ENCODE measurements around the gene PTPRU. TPM values are rescaled to one million over a fixed set of nuclear protein-coding genes. Genes with fewer than 3 reads are reported as not detected.

Gene PTPRU
- total RNA-seq, 5 donors from 2014 or later (not counting 1 experiment from before 2014, with no cell fraction given): 0.13 to 0.82 (median 0.33) TPM; not detected in 2

DNA sequence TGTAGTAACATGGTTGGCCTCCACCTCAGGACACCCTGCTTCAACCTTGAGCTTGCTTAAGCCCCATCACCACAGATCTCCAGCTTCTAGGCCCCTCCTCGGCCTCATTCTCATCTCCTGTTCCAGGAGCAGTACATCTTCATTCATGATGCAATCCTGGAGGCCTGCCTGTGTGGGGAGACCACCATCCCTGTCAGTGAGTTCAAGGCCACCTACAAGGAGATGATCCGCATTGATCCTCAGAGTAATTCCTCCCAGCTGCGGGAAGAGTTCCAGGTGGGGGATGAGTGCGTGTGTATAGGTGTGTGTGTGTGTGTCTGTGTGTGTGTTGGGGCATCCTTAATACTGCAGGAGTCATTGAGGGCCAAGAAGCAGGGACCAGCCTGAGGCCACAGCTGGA lies 79.6 kb downstream of the PTPRU start:
- Mint-ChIP-seq H3K36me3 (no peaks in the 10 kb centered on the region), H3K4me1 (no peaks in the 10 kb centered on the region), H3K27ac (no peak overlapping the region), H3K9me3 (no peaks in the 10 kb centered on the region), H3K4me3 (no peak overlapping the region), H3K27me3 (peaks cover 0 to 5% of the 10 kb centered on the region in 2 donors)
- ATAC-seq (replicated peaks in 1 of 4): no peak
- no peaks in the 10 kb centered on the region for H3K4me1 ChIP-seq (ENCODE audit: control insufficient read depth in 1 of 2, extremely low read depth in 1 of 2, insufficient read depth in 2 of 2, low read length in 2 of 2)
- ChIA-PET CTCF (no interaction called here), POLR2A (interaction anchor here in 1 of 2 donors (0.5 kb wide), 1 partner anchor 28 kb away, joined by 3 read pairs; no protein-coding TSS in a partner anchor)
- no peaks in the 10 kb centered on the region for H3K9me3 ChIP-seq
- peaks cover 0 to 7% of the 10 kb centered on the region in 2 experiments for H3K27me3 ChIP-seq (replicated peaks in 1 of 2; ENCODE audit: control insufficient read depth in 2 of 2, extremely low read depth in 1 of 2, insufficient read depth in 2 of 2, low read length in 1 of 2)
- H3K27ac ChIP-seq (ENCODE audit: low read length): no peak overlapping the region
- DNase-seq: no peak
- 79% methylated on average over 2 of the region's 4 CpGs for WGBS (ENCODE audit: insufficient coverage)
- no peaks in the 10 kb centered on the region for H3K36me3 ChIP-seq (ENCODE audit: control insufficient read depth in 2 of 2, extremely low read depth in 1 of 2, insufficient read depth in 1 of 2, low read length in 1 of 2)
- no peak overlapping the region for H3K4me3 ChIP-seq (ENCODE audit: control insufficient read depth in 1 of 2, extremely low read depth in 1 of 2, low read length in 1 of 2)

DNA sequence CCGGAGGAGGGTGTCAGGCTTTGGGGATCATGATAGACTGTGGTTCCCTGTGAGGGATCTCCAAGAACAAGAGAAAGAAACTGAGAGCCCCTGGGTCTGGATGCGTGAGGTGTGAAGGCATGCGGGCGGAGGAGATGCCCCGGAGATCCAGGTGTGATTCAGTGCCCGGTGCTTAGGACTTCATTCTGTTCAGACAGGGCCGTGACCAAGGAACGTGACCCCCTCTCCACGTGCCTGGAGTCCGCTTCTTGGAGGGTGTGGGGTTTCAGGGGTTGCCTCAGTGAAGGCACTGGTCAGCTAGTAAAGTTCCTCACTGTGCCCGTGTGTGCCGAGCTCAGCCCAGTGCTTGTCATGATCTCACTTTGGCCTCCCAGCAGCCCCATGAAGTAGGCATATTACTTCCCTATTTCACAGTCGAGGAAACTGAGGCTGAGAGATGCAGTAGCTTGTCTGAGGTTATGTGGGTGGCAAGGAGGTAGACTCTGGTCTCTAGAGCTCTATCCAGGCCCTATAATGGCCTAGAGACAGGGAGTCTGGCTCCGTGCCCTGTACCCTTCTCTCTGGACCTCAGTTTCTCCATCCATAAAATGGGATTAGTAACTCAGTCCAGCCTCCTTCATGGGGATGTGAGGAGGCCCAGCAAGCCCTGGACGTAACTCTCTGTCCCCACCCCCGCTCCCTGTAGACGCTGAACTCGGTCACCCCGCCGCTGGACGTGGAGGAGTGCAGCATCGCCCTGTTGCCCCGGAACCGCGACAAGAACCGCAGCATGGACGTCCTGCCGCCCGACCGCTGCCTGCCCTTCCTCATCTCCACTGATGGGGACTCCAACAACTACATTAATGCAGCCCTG lies 81.0 kb downstream of the PTPRU start:
- CTCF ChIA-PET: interaction anchor here in 1 of 2 donors (0.5 kb wide), 1 partner anchor 91 kb away, joined by 3 read pairs; no protein-coding TSS in a partner anchor

DNA sequence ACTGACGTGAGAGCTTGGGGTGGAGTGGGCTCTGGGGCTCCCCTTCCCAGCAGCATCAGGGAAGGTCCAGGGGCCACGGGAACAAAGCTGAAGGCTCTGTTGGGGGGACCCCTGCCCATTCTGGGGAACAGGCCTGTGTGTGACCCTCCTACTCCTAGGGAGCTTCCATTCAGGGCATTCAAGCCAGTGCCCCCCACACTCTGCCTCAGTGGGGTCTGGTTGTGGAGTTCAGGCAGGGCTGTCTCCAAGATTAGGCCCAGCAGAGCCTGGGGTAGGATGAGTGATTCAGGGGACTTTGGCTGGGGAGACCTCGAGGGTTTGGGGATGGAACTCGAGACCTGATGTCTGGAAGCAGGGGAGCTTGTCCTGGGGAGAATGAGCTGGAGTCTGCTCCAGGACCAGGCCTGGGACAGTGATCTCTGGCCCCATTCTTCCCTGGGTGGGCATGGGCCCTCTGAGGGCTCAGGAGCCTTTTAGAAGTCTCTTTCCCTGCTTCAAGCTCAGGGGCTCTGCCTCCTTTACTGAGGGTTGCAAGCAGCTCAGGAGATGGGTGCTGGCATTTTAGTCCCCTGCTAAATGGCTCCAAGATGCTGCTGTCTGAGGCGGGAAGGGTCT lies 81.7 kb downstream of the PTPRU start:
- Mint-ChIP-seq H3K4me1 (no peaks in the 10 kb centered on the region), H3K36me3 (no peaks in the 10 kb centered on the region), H3K27me3 (peaks cover 0 to 5% of the 10 kb centered on the region in 2 donors), H3K27ac (no peak overlapping the region), H3K9me3 (no peaks in the 10 kb centered on the region), H3K4me3 (no peak overlapping the region)
- peaks cover 0 to 4% of the 10 kb centered on the region in 2 experiments for H3K27me3 ChIP-seq (replicated peaks in 1 of 2; ENCODE audit: control insufficient read depth in 2 of 2, extremely low read depth in 1 of 2, insufficient read depth in 2 of 2, low read length in 1 of 2)
- DNase-seq: no peak
- ATAC-seq (replicated peaks in 1 of 4): no peak
- 40% methylated on average over 2 of the region's 5 CpGs for WGBS (ENCODE audit: insufficient coverage)
- H3K4me3 ChIP-seq (ENCODE audit: control insufficient read depth in 1 of 2, extremely low read depth in 1 of 2, low read length in 1 of 2): no peak overlapping the region
- ChIA-PET POLR2A (no interaction called here), CTCF (interaction anchor here in 1 of 2 donors (0.5 kb wide), 1 partner anchor 92 kb away, joined by 3 read pairs; no protein-coding TSS in a partner anchor)
- H3K36me3 ChIP-seq (ENCODE audit: control insufficient read depth in 2 of 2, extremely low read depth in 1 of 2, insufficient read depth in 1 of 2, low read length in 1 of 2): no peaks in the 10 kb centered on the region
- no peak overlapping the region for H3K27ac ChIP-seq (ENCODE audit: low read length)
- H3K9me3 ChIP-seq: no peaks in the 10 kb centered on the region
- H3K4me1 ChIP-seq (ENCODE audit: control insufficient read depth in 1 of 2, extremely low read depth in 1 of 2, insufficient read depth in 2 of 2, low read length in 2 of 2): no peaks in the 10 kb centered on the region

More for the DNA sequence above, 81.0 kb downstream of the PTPRU start:
- Mint-ChIP-seq H3K4me1 (no peaks in the 10 kb centered on the region), H3K4me3 (no peak overlapping the region), H3K36me3 (no peaks in the 10 kb centered on the region), H3K9me3 (no peaks in the 10 kb centered on the region), H3K27me3 (peaks cover 0 to 5% of the 10 kb centered on the region in 2 donors), H3K27ac (no peak overlapping the region)
- peaks cover 0 to 5% of the 10 kb centered on the region in 2 experiments for H3K27me3 ChIP-seq (replicated peaks in 1 of 2; ENCODE audit: control insufficient read depth in 2 of 2, extremely low read depth in 1 of 2, insufficient read depth in 2 of 2, low read length in 1 of 2)
- no peak overlapping the region for H3K4me3 ChIP-seq (ENCODE audit: control insufficient read depth in 1 of 2, extremely low read depth in 1 of 2, low read length in 1 of 2)
- H3K9me3 ChIP-seq: no peaks in the 10 kb centered on the region
- no peaks in the 10 kb centered on the region for H3K36me3 ChIP-seq (ENCODE audit: control insufficient read depth in 2 of 2, extremely low read depth in 1 of 2, insufficient read depth in 1 of 2, low read length in 1 of 2)
- ATAC-seq (replicated peaks in 1 of 4) (no peak), DNase-seq (no peak)
- WGBS (ENCODE audit: insufficient coverage): 84% methylated on average over 6 of the region's 30 CpGs
- H3K27ac ChIP-seq (ENCODE audit: low read length): no peak overlapping the region
- POLR2A ChIA-PET: no interaction called here
- H3K4me1 ChIP-seq (ENCODE audit: control insufficient read depth in 1 of 2, extremely low read depth in 1 of 2, insufficient read depth in 2 of 2, low read length in 2 of 2): no peaks in the 10 kb centered on the region

DNA sequence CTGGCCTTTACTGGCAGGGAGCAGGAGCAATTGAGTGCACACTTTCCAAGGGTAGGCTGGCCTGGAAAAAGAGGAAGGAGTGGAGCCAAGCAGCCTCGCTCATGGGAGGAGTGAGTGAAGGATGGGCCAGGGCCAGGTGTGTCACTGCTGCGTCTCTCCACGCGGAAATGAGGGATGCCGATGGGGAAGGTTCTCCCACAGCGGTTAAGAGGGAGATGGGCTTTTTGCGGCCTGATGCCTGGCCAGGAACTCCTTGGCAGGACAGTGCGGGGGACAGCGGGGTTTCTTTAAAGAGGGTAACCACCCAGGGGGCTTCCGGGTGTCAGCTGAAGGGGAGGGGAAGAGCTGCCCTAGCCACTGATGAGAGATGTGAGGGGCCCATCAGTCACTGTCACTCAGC lies 82.4 kb downstream of the PTPRU start:
- Mint-ChIP-seq H3K9me3 (no peaks in the 10 kb centered on the region), H3K4me3 (no peak overlapping the region), H3K36me3 (no peaks in the 10 kb centered on the region), H3K27me3 (peaks cover 0 to 5% of the 10 kb centered on the region in 2 donors), H3K4me1 (no peaks in the 10 kb centered on the region), H3K27ac (no peak overlapping the region)
- POLR2A ChIA-PET: no interaction called here
- H3K36me3 ChIP-seq (ENCODE audit: control insufficient read depth in 2 of 2, extremely low read depth in 1 of 2, insufficient read depth in 1 of 2, low read length in 1 of 2): no peaks in the 10 kb centered on the region
- H3K27me3 ChIP-seq (replicated peaks in 1 of 2; ENCODE audit: control insufficient read depth in 2 of 2, extremely low read depth in 1 of 2, insufficient read depth in 2 of 2, low read length in 1 of 2): peaks cover 0 to 9% of the 10 kb centered on the region in 2 experiments
- 86% methylated on average over 9 of the region's 10 CpGs for WGBS (ENCODE audit: insufficient coverage)
- no peaks in the 10 kb centered on the region for H3K4me1 ChIP-seq (ENCODE audit: control insufficient read depth in 1 of 2, extremely low read depth in 1 of 2, insufficient read depth in 2 of 2, low read length in 2 of 2)
- no peaks in the 10 kb centered on the region for H3K9me3 ChIP-seq
- DNase-seq (no peak), ATAC-seq (replicated peaks in 1 of 4) (no peak)
- H3K27ac ChIP-seq (ENCODE audit: low read length): no peak overlapping the region
- no peak overlapping the region for H3K4me3 ChIP-seq (ENCODE audit: control insufficient read depth in 1 of 2, extremely low read depth in 1 of 2, low read length in 1 of 2)
- CTCF ChIA-PET: no interaction called here

DNA sequence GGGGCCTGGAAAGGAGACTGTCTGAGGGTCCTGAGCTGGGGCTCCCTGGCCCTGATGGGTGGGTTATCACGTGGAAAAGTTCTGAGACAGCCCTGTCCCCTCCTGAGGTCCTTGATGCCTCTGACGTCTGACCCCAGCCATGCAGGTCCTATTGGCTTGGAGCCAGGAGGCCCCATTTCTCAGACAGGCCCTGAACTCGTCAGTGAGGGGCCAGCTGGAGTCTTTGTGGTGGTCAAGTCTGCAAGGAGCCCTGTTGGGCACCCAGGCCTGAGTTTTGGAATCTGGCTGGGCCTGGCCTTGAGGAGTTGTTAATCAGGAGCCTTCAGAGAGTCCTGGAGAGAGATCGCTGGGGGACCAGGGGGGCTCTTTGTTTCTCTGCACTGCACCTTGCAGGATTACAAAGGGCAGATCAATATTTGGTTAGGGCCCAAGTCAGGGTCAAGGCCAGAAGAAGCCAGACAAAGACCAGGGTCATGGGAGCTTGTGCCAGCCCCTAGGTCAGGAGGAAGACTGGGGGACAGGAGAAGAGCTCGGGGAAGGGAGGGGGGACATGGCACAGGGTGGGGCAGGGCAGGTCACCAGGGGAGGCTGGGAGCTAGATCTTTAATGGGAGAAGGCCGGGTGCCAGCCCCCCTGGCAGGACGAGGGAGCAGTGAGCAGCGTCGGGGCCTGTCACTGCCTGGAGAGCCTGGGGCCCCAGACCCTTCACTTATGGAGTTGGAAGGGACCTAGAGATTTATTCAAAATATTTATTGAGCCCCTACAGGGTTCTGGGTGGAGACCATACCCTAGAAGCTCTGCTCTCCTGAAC lies 83.2 kb downstream of the PTPRU start:
- Histone ChIP-seq H3K4me1 (ENCODE audit: control insufficient read depth in 1 of 2, extremely low read depth in 1 of 2, insufficient read depth in 2 of 2, low read length in 2 of 2) (no peaks in the 10 kb centered on the region), H3K27ac (ENCODE audit: low read length) (no peak overlapping the region), H3K4me3 (ENCODE audit: control insufficient read depth in 1 of 2, extremely low read depth in 1 of 2, low read length in 1 of 2) (no peak overlapping the region), H3K9me3 (no peaks in the 10 kb centered on the region), H3K36me3 (ENCODE audit: control insufficient read depth in 2 of 2, extremely low read depth in 1 of 2, insufficient read depth in 1 of 2, low read length in 1 of 2) (no peaks in the 10 kb centered on the region), H3K27me3 (replicated peaks in 1 of 2; ENCODE audit: control insufficient read depth in 2 of 2, extremely low read depth in 1 of 2, insufficient read depth in 2 of 2, low read length in 1 of 2) (peaks cover 0 to 9% of the 10 kb centered on the region in 2 experiments)
- ChIA-PET CTCF (interaction anchor here in 1 of 2 donors (0.6 kb wide), 1 partner anchor 1886 kb away, joined by 6 read pairs; no protein-coding TSS in a partner anchor), POLR2A (interaction anchor here in 1 of 2 donors (0.5 kb wide), 1 partner anchor 17 kb away, joined by 5 read pairs; no protein-coding TSS in a partner anchor)
- Mint-ChIP-seq H3K4me1 (no peaks in the 10 kb centered on the region), H3K27me3 (peaks cover 0 to 5% of the 10 kb centered on the region in 2 donors), H3K9me3 (no peaks in the 10 kb centered on the region), H3K36me3 (no peaks in the 10 kb centered on the region), H3K4me3 (no peak overlapping the region), H3K27ac (no peak overlapping the region)
- ATAC-seq (replicated peaks in 1 of 4) (no peak), DNase-seq (no peak)
- WGBS (ENCODE audit: insufficient coverage): 59% methylated on average over 7 of the region's 9 CpGs

Data from T-cell (primary cell).